Right atrium auricular region (tissue), 2 donors: Measurements from ENCODE around the gene NUMB. TPM values are rescaled to one million over a fixed set of nuclear protein-coding genes. Genes with fewer than 3 reads are reported as not detected.

Experiments used
- DNase-seq: peaks from one replicate; pipeline ENCODE4 v3.0.0-alpha.2; 2019; ENCODE audit warnings: low spot score
- H3K27ac ChIP-seq, 2 donors: fragments of 200-600 bp; sonication (generic); 1 replicate in 1 of 2; 2 replicates in 1 of 2; pipeline ENCODE4 v1.5.1; 2016 to 2019
- H3K27me3 ChIP-seq, 2 donors: fragments of 200-600 bp; sonication (generic); one replicate each; pipeline versions ENCODE4 v1.5.1 to v1.6.0; 2017 to 2019
- H3K36me3 ChIP-seq: fragments of 200-600 bp; sonication (generic); one replicate; pipeline ENCODE4 v1.5.1; 2016
- H3K4me1 ChIP-seq, 2 donors: fragments of 200-600 bp; sonication (generic); one replicate each; pipeline versions ENCODE4 v1.5.1 to v1.6.0; 2017 to 2019
- H3K4me3 ChIP-seq, 2 donors: fragments of 200-600 bp; sonication (generic); 1 replicate in 1 of 2; 2 replicates in 1 of 2; pipeline ENCODE4 v1.5.1; 2017 to 2019; ENCODE audit warnings: mild to moderate bottlenecking in 1 of 2, moderate library complexity in 1 of 2
- H3K9me3 ChIP-seq, 2 donors: fragments of 200-600 bp; sonication (generic); one replicate each; pipeline ENCODE4 v1.5.1; 2019
- total RNA-seq, 2 donors: library from RNA; depleted of rRNA; stranded (reverse); fragments of >200 nt; gene quantifications; one replicate each; pipeline ENCODE4 v1.1.0, GENCODE V29; 2016
- TF ChIP-seq, protein P1 (sequence below), 2 donors: fragments of 200-600 bp; sonication (generic); IDR thresholded peaks; one replicate each; pipeline ENCODE4 v1.5.1; 2019; ENCODE audit warnings: antibody characterized with exemption in 2 of 2

Gene NUMB
- total RNA-seq, 2 donors from 2014 or later, result 24.6 to 31.9 TPM

GRCh38 chr14:73492670-73493069 is 34.3 kb upstream of the NUMB start:
- peaks cover 0 to 29% of the 10 kb centered on the region in 2 donors for H3K4me1 ChIP-seq
- H3K4me3 ChIP-seq, result no peak overlapping the region
- DNase-seq, result no peak
- no peaks in the 10 kb centered on the region for H3K27me3 ChIP-seq
- TF ChIP-seq, protein P1, sequence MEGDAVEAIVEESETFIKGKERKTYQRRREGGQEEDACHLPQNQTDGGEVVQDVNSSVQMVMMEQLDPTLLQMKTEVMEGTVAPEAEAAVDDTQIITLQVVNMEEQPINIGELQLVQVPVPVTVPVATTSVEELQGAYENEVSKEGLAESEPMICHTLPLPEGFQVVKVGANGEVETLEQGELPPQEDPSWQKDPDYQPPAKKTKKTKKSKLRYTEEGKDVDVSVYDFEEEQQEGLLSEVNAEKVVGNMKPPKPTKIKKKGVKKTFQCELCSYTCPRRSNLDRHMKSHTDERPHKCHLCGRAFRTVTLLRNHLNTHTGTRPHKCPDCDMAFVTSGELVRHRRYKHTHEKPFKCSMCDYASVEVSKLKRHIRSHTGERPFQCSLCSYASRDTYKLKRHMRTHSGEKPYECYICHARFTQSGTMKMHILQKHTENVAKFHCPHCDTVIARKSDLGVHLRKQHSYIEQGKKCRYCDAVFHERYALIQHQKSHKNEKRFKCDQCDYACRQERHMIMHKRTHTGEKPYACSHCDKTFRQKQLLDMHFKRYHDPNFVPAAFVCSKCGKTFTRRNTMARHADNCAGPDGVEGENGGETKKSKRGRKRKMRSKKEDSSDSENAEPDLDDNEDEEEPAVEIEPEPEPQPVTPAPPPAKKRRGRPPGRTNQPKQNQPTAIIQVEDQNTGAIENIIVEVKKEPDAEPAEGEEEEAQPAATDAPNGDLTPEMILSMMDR (IDR thresholded peaks at IDR 0.05), result no peak
- no peaks in the 10 kb centered on the region for H3K36me3 ChIP-seq
- no peaks in the 10 kb centered on the region for H3K9me3 ChIP-seq
- no peak overlapping the region for H3K27ac ChIP-seq

DNA sequence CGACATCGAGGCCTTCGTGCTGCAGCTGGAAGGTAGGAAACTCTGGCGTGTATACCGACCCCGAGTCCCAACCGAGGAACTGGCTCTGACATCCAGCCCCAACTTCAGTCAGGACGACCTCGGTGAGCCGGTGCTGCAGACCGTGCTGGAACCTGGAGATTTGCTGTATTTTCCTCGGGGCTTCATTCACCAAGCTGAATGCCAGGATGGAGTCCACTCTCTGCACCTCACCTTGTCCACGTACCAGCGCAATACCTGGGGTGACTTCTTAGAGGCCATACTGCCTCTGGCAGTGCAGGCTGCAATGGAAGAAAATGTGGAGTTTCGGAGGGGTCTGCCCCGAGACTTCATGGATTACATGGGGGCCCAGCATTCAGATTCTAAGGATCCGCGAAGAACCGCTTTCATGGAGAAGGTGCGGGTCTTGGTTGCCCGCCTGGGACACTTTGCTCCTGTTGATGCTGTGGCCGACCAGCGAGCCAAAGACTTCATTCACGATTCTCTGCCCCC is 33.8 kb upstream of the NUMB start:
- no peak for DNase-seq
- Histone ChIP-seq H3K4me1 (peaks cover 0 to 29% of the 10 kb centered on the region in 2 donors), H3K36me3 (no peaks in the 10 kb centered on the region), H3K27ac (peak overlapping the region; percentile 85 to 87), H3K9me3 (no peaks in the 10 kb centered on the region), H3K27me3 (no peaks in the 10 kb centered on the region), H3K4me3 (peak overlapping the region; percentile 60 to 75)
- TF ChIP-seq, protein P1 (IDR thresholded peaks at IDR 0.05), result no peak

GRCh38 chr14:73491256-73492042 is 33.1 kb upstream of the NUMB start:
- no peaks in the 10 kb centered on the region for H3K36me3 ChIP-seq
- H3K4me1 ChIP-seq, result peaks cover 0 to 29% of the 10 kb centered on the region in 2 donors
- TF ChIP-seq, protein P1 (IDR thresholded peaks at IDR 0.05), result no peak
- H3K27ac ChIP-seq, result peak overlapping the region; percentile 85 to 87
- peak overlapping the region; percentile 60 to 75 for H3K4me3 ChIP-seq
- H3K27me3 ChIP-seq, result no peaks in the 10 kb centered on the region
- no peak for DNase-seq
- H3K9me3 ChIP-seq, result no peaks in the 10 kb centered on the region

DNA sequence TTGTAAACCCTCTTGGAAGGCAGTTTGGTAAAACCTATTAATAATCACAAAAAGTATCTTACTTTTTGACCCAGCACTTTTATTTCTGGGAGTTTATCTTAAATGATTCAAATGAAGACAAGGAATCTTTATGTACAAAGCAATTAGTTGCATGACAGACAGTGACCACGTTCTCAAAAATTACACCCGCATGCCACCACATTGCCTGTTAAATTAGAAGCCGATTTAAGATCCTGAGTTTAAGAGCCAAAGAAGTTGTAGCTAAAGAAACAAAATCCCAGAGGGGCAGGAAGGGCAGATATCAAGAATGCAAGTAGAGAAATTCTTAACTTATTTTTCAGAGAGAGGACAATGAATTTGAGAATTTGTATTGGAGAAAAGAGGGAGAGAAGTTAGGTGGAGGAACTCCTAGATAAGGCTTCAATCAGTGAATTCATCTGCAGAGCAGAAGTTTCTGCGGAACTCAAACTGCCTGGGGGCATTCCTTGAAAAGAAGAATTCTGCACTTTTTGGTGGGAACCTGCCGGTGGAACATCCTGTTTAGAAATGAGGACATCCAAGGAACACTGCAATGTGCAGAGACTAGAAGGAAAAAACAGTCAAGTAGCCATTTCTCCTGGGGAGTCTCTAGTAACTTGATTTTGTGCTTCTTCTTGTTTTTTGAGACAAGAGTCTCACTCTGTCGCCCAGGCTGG is 31.3 kb upstream of the NUMB start:
- Histone ChIP-seq H3K36me3 (no peaks in the 10 kb centered on the region), H3K9me3 (no peaks in the 10 kb centered on the region), H3K27ac (peak overlapping the region; percentile 12 to 85), H3K27me3 (no peaks in the 10 kb centered on the region), H3K4me1 (peaks cover 0 to 29% of the 10 kb centered on the region in 2 donors), H3K4me3 (no peak overlapping the region)
- DNase-seq, result no peak
- TF ChIP-seq, protein P1 (IDR thresholded peaks at IDR 0.05), result no peak

DNA sequence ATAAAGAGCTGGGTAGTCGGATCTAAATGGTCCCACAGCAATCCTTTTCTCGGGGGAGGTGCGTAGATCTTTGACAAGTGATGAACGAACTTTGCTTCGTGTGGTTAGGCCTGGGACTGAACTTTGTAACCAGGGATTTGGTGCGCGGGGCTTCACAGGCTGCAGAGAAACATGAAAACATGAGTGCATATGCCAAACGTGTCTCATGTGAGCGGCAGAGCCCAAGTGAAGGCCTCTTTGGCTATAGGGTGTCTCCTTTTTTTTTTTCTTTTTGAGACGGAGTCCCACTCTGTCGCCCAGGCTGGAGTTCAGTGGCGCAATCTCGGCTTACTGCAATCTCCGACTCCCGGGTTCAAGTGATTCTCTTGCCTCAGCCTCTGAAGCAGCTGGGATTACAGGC is 20.3 kb upstream of the NUMB start:
- H3K27ac ChIP-seq, result no peak overlapping the region
- TF ChIP-seq, protein P1 (IDR thresholded peaks at IDR 0.05), result no peak
- H3K36me3 ChIP-seq, result no peaks in the 10 kb centered on the region
- no peaks in the 10 kb centered on the region for H3K4me1 ChIP-seq
- no peak overlapping the region for H3K4me3 ChIP-seq
- H3K9me3 ChIP-seq, result no peaks in the 10 kb centered on the region
- no peaks in the 10 kb centered on the region for H3K27me3 ChIP-seq
- no peak for DNase-seq
